H1 (cell line): ENCODE data around the gene SLC7A14. TPM values are rescaled to one million over a fixed set of nuclear protein-coding genes. Genes with fewer than 3 reads are reported as not detected.

Experiments used
- MAX ChIP-seq: IDR thresholded peaks from 2 replicates; pipeline ENCODE4 v1.6.1; 2012; ENCODE audit warnings: inconsistent platforms
- PHF8 ChIP-seq: fragments of 200-600 bp; sonication (generic); conservative IDR thresholded peaks from 2 replicates; pipeline ENCODE4 v1.7.1; 2012; ENCODE audit warnings: low read depth, mild to moderate bottlenecking, inconsistent platforms, low read length, moderate library complexity
- SIX5 ChIP-seq: IDR thresholded peaks from 2 replicates; pipeline ENCODE4 v1.6.1; 2011; ENCODE audit warnings: mild to moderate bottlenecking, low read depth, low read length
- polyA plus RNA-seq, 7 experiments: library from polyadenylated mRNA; depleted of rRNA in 3 of 7; stranded (reverse) in 5 of 7; unstranded in 2 of 7; fragments of >200 nt in 5 of 7; fragments of 200-250 nt in 2 of 7; gene quantifications; 1 replicate in 5 of 7; 2 replicates in 1 of 7; 4 replicates in 1 of 7; pipeline versions ENCODE4 v1.2.1 to v1.2.3, GENCODE V29; 2011 to 2013; ENCODE audit warnings: missing spikeins in 2 of 7, mixed read lengths in 2 of 7
- total RNA-seq: library from RNA; stranded (reverse); fragmentation: NEBNext Ultra II Directional; extraction: Animal tissue kit (Norgen Biotek cat#: 25700); gene quantifications from 2 replicates; pipeline ENCODE4 v1.2.1, GENCODE V29; 2021

SLC7A14 gene
- total and polyA plus RNA-seq, 2 of the 8 experiments (the other 6 are each of a cell fraction or from before 2014, with no cell fraction given), result 0.21 to 0.95 TPM

GRCh38 chr3:170631755-170632488 is 46.0 kb upstream of the SLC7A14 start (continued):
- TF ChIP-seq MAX (no peak), PHF8 (no peak), SIX5 (no peak)
